HepG2 (cell line): ENCODE measurements around the gene MYL6B. TPM values are rescaled to one million over a fixed set of nuclear protein-coding genes. Genes with fewer than 3 reads are reported as not detected.

Experiments used
- ARNT2 ChIP-seq: sonication (generic); formaldehyde crosslinking; IDR thresholded peaks from 2 replicates; pipeline ENCODE4 v1.8.0; 2022; ENCODE audit warnings: mild to moderate bottlenecking, low read depth, missing genetic modification reagents, moderate library complexity
- CSRNP1 ChIP-seq: sonication (generic); formaldehyde crosslinking; IDR thresholded peaks from 2 replicates; pipeline ENCODE4 v1.8.1; 2023; ENCODE audit warnings: mild to moderate bottlenecking, missing genetic modification reagents
- TFE3 ChIP-seq: IDR thresholded peaks from 2 replicates; pipeline ENCODE4 v1.6.1; 2016
- polyA plus RNA-seq, 8 experiments: library from polyadenylated mRNA; depleted of rRNA in 3 of 8; stranded (reverse) in 7 of 8; unstranded in 1 of 8; fragments of >200 nt; fragmentation: Illumina TruSeq in 4 of 8; extraction: Trizol in 4 of 8; gene quantifications; 2 replicates each; pipeline versions ENCODE4 v1.2.1 to v1.2.3, GENCODE V29; 2011 to 2016; ENCODE audit warnings: low read depth in 4 of 8, missing spikeins in 1 of 8, mixed read lengths in 1 of 8; ENCODE audit not compliant: insufficient read depth in 1 of 8
- total RNA-seq, 5 experiments: library from RNA; depleted of rRNA; stranded (reverse); fragments of >200 nt; fragmentation: Illumina TruSeq; extraction: Trizol; gene quantifications; 2 replicates each; pipeline ENCODE4 v1.2.3, GENCODE V29; 2016; ENCODE audit warnings: low read depth in 1 of 5
- TF ChIP-seq, protein P1 (sequence below): sonication (generic); formaldehyde crosslinking; conservative IDR thresholded peaks from 2 replicates; pipeline ENCODE4 v1.4.0; 2020; ENCODE audit warnings: missing genetic modification reagents
- TF ChIP-seq, protein P2 (sequence below): IDR thresholded peaks from 2 replicates; pipeline ENCODE4 v1.6.1; 2012; ENCODE audit warnings: low read length, improper control_type of control experiment

MYL6B gene
- total and polyA plus RNA-seq, 2 of the 13 experiments (the other 11 are each of a cell fraction or from before 2014, with no cell fraction given), result 75.7 to 88.7 TPM

GRCh38 chr12:56121204-56121870 is 31.1 kb upstream of the MYL6B start (continued):
- TF ChIP-seq, protein P1, sequence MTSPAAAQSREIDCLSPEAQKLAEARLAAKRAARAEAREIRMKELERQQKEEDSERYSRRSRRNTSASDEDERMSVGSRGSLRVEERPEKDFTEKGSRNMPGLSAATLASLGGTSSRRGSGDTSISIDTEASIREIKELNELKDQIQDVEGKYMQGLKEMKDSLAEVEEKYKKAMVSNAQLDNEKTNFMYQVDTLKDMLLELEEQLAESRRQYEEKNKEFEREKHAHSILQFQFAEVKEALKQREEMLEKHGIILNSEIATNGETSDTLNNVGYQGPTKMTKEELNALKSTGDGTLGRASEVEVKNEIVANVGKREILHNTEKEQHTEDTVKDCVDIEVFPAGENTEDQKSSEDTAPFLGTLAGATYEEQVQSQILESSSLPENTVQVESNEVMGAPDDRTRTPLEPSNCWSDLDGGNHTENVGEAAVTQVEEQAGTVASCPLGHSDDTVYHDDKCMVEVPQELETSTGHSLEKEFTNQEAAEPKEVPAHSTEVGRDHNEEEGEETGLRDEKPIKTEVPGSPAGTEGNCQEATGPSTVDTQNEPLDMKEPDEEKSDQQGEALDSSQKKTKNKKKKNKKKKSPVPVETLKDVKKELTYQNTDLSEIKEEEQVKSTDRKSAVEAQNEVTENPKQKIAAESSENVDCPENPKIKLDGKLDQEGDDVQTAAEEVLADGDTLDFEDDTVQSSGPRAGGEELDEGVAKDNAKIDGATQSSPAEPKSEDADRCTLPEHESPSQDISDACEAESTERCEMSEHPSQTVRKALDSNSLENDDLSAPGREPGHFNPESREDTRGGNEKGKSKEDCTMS (CRISPR knock-in tag), result no peak
- TF ChIP-seq, protein P2, sequence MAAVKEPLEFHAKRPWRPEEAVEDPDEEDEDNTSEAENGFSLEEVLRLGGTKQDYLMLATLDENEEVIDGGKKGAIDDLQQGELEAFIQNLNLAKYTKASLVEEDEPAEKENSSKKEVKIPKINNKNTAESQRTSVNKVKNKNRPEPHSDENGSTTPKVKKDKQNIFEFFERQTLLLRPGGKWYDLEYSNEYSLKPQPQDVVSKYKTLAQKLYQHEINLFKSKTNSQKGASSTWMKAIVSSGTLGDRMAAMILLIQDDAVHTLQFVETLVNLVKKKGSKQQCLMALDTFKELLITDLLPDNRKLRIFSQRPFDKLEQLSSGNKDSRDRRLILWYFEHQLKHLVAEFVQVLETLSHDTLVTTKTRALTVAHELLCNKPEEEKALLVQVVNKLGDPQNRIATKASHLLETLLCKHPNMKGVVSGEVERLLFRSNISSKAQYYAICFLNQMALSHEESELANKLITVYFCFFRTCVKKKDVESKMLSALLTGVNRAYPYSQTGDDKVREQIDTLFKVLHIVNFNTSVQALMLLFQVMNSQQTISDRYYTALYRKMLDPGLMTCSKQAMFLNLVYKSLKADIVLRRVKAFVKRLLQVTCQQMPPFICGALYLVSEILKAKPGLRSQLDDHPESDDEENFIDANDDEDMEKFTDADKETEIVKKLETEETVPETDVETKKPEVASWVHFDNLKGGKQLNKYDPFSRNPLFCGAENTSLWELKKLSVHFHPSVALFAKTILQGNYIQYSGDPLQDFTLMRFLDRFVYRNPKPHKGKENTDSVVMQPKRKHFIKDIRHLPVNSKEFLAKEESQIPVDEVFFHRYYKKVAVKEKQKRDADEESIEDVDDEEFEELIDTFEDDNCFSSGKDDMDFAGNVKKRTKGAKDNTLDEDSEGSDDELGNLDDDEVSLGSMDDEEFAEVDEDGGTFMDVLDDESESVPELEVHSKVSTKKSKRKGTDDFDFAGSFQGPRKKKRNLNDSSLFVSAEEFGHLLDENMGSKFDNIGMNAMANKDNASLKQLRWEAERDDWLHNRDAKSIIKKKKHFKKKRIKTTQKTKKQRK, result no peak
- TF ChIP-seq ARNT2 (CRISPR knock-in tag) (no peak), CSRNP1 (no peak), TFE3 (CRISPR knock-in tag) (no peak)
